HT1080 (cell line): ENCODE data around the gene CDK2AP2. TPM values are rescaled to one million over a fixed set of nuclear protein-coding genes. Genes with fewer than 3 reads are reported as not detected.
"Not testable (repeated sequence)": the region's sequence is repeated elsewhere in the genome, so short reads cannot be mapped to it uniquely, and the experiment has no call there.

Experiments
- DNase-seq: peaks from one replicate; pipeline ENCODE4 v3.0.0-alpha.2; 2015; ENCODE audit warnings: low read depth
- small RNA-seq: library from RNA; depleted of rRNA; stranded (forward); fragments of <200 nt; gene quantifications from one replicate; pipeline ENCODE3, GENCODE V24; 2014
- total RNA-seq: library from RNA; depleted of rRNA; stranded (reverse); fragments of >200 nt; shearing (Covaris generic); gene quantifications from 2 replicates; pipeline ENCODE4 v1.2.3, GENCODE V29; 2014; rRNA removed

The CDK2AP2 gene
- total RNA-seq, 1 experiment from 2014 or later, result 24.7 TPM

- DNase-seq, result no peak
These were observed 39.9 kb downstream of the CDK2AP2 start for GRCh38 chr11:67468056-67468455.

DNA sequence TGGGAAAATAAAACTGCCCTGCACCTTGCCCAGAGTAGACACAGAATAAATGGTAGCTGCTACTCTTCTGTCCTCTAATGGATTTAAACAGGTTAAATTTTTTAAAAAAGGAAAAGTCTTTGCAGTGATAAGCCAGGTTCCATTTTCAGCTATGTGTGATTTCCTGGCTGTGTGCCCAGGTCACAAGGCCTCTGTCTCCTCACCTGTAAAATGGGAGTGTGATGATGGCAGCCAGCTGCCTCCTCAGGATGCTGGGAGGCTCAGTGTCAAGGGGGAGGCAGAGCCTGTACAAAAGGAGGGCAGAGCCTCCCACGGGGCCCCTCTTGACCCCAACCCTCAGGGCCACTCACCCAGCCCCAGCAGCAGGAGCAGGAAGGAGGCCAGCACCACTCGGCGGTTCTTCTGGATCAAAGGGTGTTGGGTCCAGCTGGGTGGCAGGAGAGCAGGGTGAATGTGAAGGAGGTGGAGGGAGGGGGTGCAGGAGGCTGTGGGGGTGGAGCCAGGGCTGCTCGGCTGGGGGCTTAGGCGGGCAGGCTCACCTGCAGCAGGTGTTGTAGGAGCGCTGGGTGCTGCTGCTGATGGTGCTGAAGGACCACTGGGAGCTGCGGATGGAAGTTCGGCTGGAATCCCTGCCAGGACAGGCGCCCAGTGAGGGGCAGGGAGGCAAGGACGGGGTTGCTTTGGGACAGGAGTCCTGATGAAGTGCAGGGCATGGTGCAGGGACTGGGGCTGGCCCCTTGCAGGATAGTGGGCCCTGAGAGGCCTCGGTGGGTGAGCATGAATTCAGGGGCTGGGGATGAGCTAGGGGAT is 40.8 kb downstream of the CDK2AP2 start:
- DNase-seq, result no peak

GRCh38 chr11:67466367-67466766 is 41.6 kb downstream of the CDK2AP2 start:
- DNase-seq, result no peak

GRCh38 chr11:67465530-67465929 is 42.4 kb downstream of the CDK2AP2 start:
- DNase-seq, result not testable (repeated sequence)

DNA sequence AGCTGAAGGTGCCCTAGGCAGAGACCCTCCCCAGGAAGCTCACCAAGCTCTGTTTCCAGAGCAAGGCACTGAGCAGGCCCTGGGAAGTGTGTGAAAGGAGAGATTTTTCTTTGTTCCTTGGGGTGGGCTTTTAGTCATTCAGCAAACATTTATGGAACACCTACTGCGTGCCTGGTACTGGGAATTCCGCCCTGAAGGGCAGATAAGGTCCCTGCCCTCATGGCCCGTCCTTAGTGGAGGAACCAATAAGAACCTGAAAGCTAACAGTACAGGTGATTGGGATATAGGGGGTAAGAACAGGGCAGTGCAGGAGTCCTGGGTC is 42.8 kb downstream of the CDK2AP2 start:
- no peak for DNase-seq

DNA sequence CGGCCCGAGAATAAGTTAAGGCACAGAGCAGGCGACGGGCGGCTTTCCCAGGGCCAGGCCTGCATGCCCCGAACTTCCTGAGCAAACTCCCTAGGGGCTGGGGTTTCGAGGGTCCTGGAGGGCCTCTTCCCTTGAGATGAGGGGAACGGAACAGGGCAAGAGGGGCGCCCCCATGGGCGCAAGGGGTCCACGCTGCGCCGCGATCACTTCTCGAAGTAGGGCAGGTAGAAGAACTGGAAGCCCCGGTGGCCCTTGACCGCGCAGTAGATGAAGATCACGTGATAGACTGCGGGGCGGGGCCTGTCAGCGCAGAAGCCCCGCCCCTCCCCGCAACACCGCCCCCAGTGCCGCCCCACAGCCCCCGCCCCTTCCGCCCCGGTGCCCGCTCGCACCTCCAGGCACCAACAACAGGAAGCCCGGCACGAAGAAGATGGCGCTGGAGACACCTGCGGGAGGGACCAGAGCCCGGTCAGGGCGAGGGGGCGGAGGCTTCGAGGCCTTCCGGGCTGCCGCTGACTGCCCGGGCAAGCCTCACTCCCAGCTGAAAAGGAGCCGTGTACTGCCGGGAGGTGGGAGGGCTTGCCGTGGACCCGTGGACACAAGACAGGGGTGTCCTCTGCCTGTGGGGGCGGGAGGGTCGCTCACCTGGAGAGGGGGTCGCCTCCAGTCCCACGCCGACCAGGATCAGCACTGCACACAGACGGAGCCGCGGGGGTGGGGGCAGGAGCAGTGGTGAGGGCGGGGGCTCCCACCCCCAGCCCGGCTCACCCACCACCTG is 43.4 kb downstream of the CDK2AP2 start:
- no peak for DNase-seq

DNA sequence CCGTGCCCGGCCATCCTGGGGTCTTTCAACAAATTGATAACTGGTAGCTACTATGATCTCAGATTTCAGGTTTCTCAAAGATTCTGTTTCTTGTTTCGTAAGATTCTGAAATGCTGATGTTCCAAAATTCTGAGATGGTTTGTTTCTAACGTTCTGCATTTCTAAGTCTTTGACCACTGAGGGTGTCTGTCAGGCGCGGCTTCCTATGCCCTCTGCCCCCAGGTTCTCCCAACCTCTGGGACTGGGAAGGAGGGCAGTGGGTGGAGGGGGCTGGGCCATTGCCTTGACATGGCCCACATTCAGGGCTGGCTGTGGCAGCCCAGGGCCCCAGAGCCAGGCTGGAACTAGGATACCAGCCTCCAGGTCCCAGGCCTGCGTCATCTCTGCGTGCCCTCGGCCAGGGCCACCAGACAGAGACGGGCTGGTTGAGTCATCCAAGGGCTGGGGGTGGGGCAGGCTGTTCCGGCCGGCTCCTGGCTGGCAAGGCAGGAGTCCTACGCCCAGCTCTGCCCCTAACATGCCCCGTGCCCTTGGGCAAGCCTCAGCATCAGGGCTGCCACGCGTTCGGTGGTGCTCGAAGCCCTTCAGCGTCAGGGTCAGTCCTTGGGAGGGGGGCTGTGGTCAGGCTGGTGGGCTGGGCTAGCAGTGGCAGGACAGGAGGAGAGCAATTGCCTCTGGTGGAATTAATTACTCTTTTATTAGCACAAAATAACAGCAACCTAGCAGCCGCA is 44.1 kb downstream of the CDK2AP2 start:
- peak; percentile 77 for DNase-seq

- no peak for DNase-seq
These were observed 44.8 kb downstream of the CDK2AP2 start for GRCh38 chr11:67463186-67463585.

DNA sequence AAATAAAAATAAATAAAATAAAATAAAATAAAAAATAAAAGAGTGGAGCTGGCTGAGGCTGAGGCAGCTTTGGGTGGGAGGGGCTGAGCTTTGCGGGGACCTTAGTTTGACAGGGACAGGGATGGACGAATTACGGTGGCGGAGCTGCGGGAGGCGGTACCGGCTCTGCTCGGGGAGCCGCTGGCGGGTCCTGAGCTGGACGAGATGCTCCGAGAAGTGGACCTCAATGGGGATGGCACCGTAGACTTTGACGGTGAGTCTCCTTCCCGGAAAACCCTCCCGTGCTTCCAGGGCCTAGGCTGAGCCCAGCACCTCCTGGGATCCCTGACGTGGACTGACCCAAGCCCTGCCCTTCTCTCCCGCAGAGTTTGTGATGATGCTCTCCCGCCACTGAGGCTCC is 49.7 kb downstream of the CDK2AP2 start:
- DNase-seq, result no peak

GRCh38 chr11:67457453-67457852 is 50.5 kb downstream of the CDK2AP2 start:
- DNase-seq, result no peak

Small RNAs within 50 kb of the gene (small RNA-seq; reads per million reads assigned to genes)
- not detected for gene MIR6752

Other genes with a start within 250 kb of the CDK2AP2 start
- gene GRK2, start 241.7 kb downstream of the CDK2AP2 start, total RNA-seq, result 42.6 and 51.5 TPM in 2 replicates
- gene ANKRD13D, start 218.9 kb downstream of the CDK2AP2 start, total RNA-seq, result 26.5 and 27.6 TPM in 2 replicates
- gene SSH3, start 204.6 kb downstream of the CDK2AP2 start, total RNA-seq, result 2.2 and 2.9 TPM in 2 replicates
- gene POLD4, start 154.6 kb downstream of the CDK2AP2 start, total RNA-seq, result 34.5 and 39.4 TPM in 2 replicates
- gene CLCF1, start 134.6 kb downstream of the CDK2AP2 start, total RNA-seq, result 7.5 and 9.3 TPM in 2 replicates
- gene RAD9A, start 116.2 kb downstream of the CDK2AP2 start, total RNA-seq, result 6.5 and 11.7 TPM in 2 replicates
- 324 and 339 TPM in 2 replicates for gene PPP1CA, start 106.3 kb downstream of the CDK2AP2 start, total RNA-seq
- gene TBC1D10C, start 104.1 kb downstream of the CDK2AP2 start, total RNA-seq, result 0.05 TPM in 1 of 2 replicates, not detected in the other
- 0.13 TPM in 1 of 2 replicates, not detected in the other for gene CARNS1, start 92.5 kb downstream of the CDK2AP2 start, total RNA-seq
- gene RPS6KB2, start 79.7 kb downstream of the CDK2AP2 start, total RNA-seq, result 49.0 and 52.7 TPM in 2 replicates
- 0.60 TPM in 1 of 2 replicates, not detected in the other for gene PTPRCAP, start 70.5 kb downstream of the CDK2AP2 start, total RNA-seq
- 113 and 151 TPM in 2 replicates for gene CORO1B, start 64.7 kb downstream of the CDK2AP2 start, total RNA-seq
- not detected in 2 replicates for gene GPR152, start 55.4 kb downstream of the CDK2AP2 start, total RNA-seq
- gene CABP4, start 52.8 kb downstream of the CDK2AP2 start, total RNA-seq, result not detected in 2 replicates
- 3.3 and 6.9 TPM in 2 replicates for gene TMEM134, start 38.9 kb downstream of the CDK2AP2 start, total RNA-seq
- gene AIP, start 25.1 kb downstream of the CDK2AP2 start, total RNA-seq, result 81.5 and 91.2 TPM in 2 replicates
- 0.13 and 0.90 TPM in 2 replicates for gene PITPNM1, start 2.8 kb downstream of the CDK2AP2 start, total RNA-seq
- gene CABP2, start 15.3 kb upstream of the CDK2AP2 start, total RNA-seq, result not detected in 2 replicates
- 904 and 1,034 TPM in 2 replicates for gene GSTP1, start 75.7 kb upstream of the CDK2AP2 start, total RNA-seq
- 202 and 217 TPM in 2 replicates for gene NDUFV1, start 98.8 kb upstream of the CDK2AP2 start, total RNA-seq
- 17.0 and 21.5 TPM in 2 replicates for gene NUDT8, start 121.8 kb upstream of the CDK2AP2 start, total RNA-seq
- not detected in 2 replicates for gene TBX10, start 131.6 kb upstream of the CDK2AP2 start, total RNA-seq
- gene ACY3, start 142.6 kb upstream of the CDK2AP2 start, total RNA-seq, result not detected in 2 replicates
- gene ALDH3B2, start 166.5 kb upstream of the CDK2AP2 start, total RNA-seq, result not detected in 2 replicates